HepG2 (cell line): ENCODE measurements around the gene PRKCE. TPM values are rescaled to one million over a fixed set of nuclear protein-coding genes. Genes with fewer than 3 reads are reported as not detected.

Experiments
- ATAC-seq: fragments of 200-7000 bp; cut with Tn5 transposase; 3 replicates; pipeline ENCODE4 v1.9.1; 2020; ENCODE audit warnings: mild to moderate bottlenecking, moderate library complexity
- BruUV-seq: library from RNA; stranded (reverse); fragments of 400-500 nt; replicated peaks from 2 replicates; lab custom pipeline; 2021; lab: Mats Ljungman, UMichigan
- CTCF ChIA-PET: fragments of 300-600 bp; formaldehyde crosslinking; extraction: SDS; loops from one replicate; lab custom pipeline; 2021; ENCODE audit warnings: low total read pairs, inconsistent platforms, low intra/inter-chr PET ratio; lab: Yijun Ruan, JAX
- POLR2A ChIA-PET: fragments of 350-600 bp; sonication (Branson Sonifier 250); formaldehyde crosslinking; loops from one replicate; lab custom pipeline; 2020; ENCODE audit warnings: antibody characterized with exemption, inconsistent platforms; lab: Yijun Ruan, JAX
- DNase-seq: peaks from one replicate; pipeline ENCODE4 v3.0.0-alpha.2; 2015; ENCODE audit warnings: low spot score
- FAIRE-seq: peaks from 3 replicates; lab custom pipeline; 2011; peaks lifted over from hg19 to GRCh38; lab: Jason Lieb, UNC
- H2AFZ ChIP-seq: one replicate; pipeline ENCODE4 v1.6.1; 2011; ENCODE audit warnings: low read length, inconsistent platforms
- H3K27ac ChIP-seq: fragments of 300-600 bp; 3 replicates; pipeline ENCODE4 v1.8.0; 2011; ENCODE audit warnings: mixed run types, mild to moderate bottlenecking, mixed read lengths, low read length, inconsistent platforms; ENCODE audit not compliant: insufficient read depth; ENCODE audit errors: extremely low read length
- H3K27me3 ChIP-seq, 2 experiments: fragments of 200-600 bp in 1 of 2; 2 replicates in 1 of 2; 3 replicates in 1 of 2; pipeline versions ENCODE4 v1.6.0 to v1.8.0; 2011; ENCODE audit warnings: low read length in 2 of 2, mild to moderate bottlenecking in 2 of 2, moderate library complexity in 2 of 2, inconsistent platforms in 1 of 2; ENCODE audit not compliant: insufficient read depth in 2 of 2, control insufficient read depth in 1 of 2
- H3K36me3 ChIP-seq, 2 experiments: fragments of 200-600 bp in 1 of 2; replicated peaks in 1 of 2; 2 replicates in 1 of 2; 3 replicates in 1 of 2; pipeline versions ENCODE4 v1.5.1 to v1.8.0; 2011; ENCODE audit warnings: low read length in 2 of 2, inconsistent platforms in 1 of 2; ENCODE audit not compliant: insufficient read depth in 2 of 2, control insufficient read depth in 1 of 2
- H3K4me1 ChIP-seq: 2 replicates; pipeline ENCODE4 v1.5.1; 2012; ENCODE audit warnings: low read length, inconsistent platforms; ENCODE audit not compliant: insufficient read depth
- H3K4me2 ChIP-seq: 2 replicates; pipeline ENCODE4 v1.6.0; 2011; ENCODE audit warnings: low read depth, low read length, inconsistent platforms
- H3K4me3 ChIP-seq, 3 experiments: fragments of 200-600 bp in 1 of 3; sonication (generic), shearing (Covaris generic) in 1 of 3; replicated peaks in 1 of 3; 2 replicates each; pipeline ENCODE4 v1.5.1; 2011 to 2016; ENCODE audit warnings: low read length in 3 of 3, inconsistent platforms in 2 of 3, low read depth in 2 of 3, mild to moderate bottlenecking in 2 of 3, control low read depth in 1 of 3, mixed read lengths in 1 of 3; ENCODE audit not compliant: insufficient read depth in 1 of 3
- H3K79me2 ChIP-seq: one replicate; pipeline ENCODE4 v1.6.1; 2011; ENCODE audit warnings: low read length, inconsistent platforms; ENCODE audit not compliant: insufficient read depth
- H3K9ac ChIP-seq: 2 replicates; pipeline ENCODE4 v1.6.0; 2011; ENCODE audit warnings: mild to moderate bottlenecking, low read depth, low read length, inconsistent platforms; ENCODE audit not compliant: insufficient read depth
- H3K9me3 ChIP-seq: 2 replicates; pipeline ENCODE4 v1.5.1; 2012; ENCODE audit warnings: mild to moderate bottlenecking, low read length
- H4K20me1 ChIP-seq: 2 replicates; pipeline ENCODE4 v1.6.0; 2011; ENCODE audit warnings: inconsistent platforms, mild to moderate bottlenecking, low read length, moderate library complexity; ENCODE audit not compliant: insufficient read depth
- DNMT1 ChIP-seq: sonication (generic); formaldehyde crosslinking; IDR thresholded peaks from 2 replicates; pipeline ENCODE4 v1.5.1; 2020; ENCODE audit warnings: mild to moderate bottlenecking, missing genetic modification reagents
- FOXC1 ChIP-seq: sonication (generic); formaldehyde crosslinking; IDR thresholded peaks from 2 replicates; pipeline ENCODE4 v1.8.0; 2022; ENCODE audit warnings: mild to moderate bottlenecking, missing genetic modification reagents, borderline replicate concordance
- MEIS1 ChIP-seq: sonication (generic); formaldehyde crosslinking; IDR thresholded peaks from 2 replicates; pipeline ENCODE4 v1.9.0; 2021; ENCODE audit warnings: mild to moderate bottlenecking, missing genetic modification reagents, moderate library complexity, borderline replicate concordance
- MYC ChIP-seq: sonication (generic); formaldehyde crosslinking; IDR thresholded peaks from 2 replicates; pipeline ENCODE4 v1.9.0; 2021; ENCODE audit warnings: missing genetic modification reagents, borderline replicate concordance
- NBN ChIP-seq: fragments of 450-650 bp; conservative IDR thresholded peaks from 2 replicates; pipeline ENCODE4 v1.6.1; 2017
- RBM22 ChIP-seq: fragments of 200-400 bp; formaldehyde crosslinking; optimal IDR thresholded peaks from 2 replicates; pipeline ENCODE3; 2017; ENCODE audit warnings: mild to moderate bottlenecking, low read length, moderate library complexity
- SIX1 ChIP-seq: sonication (generic); formaldehyde crosslinking; IDR thresholded peaks from 2 replicates; pipeline ENCODE4 v1.4.0; 2020; ENCODE audit warnings: missing genetic modification reagents, borderline replicate concordance
- SMAD1 ChIP-seq: sonication (generic); formaldehyde crosslinking; IDR thresholded peaks from 2 replicates; pipeline ENCODE4 v1.4.0; 2020; ENCODE audit warnings: missing genetic modification reagents, low read depth, mild to moderate bottlenecking, borderline replicate concordance
- ZC3H13 ChIP-seq: sonication (generic); formaldehyde crosslinking; IDR thresholded peaks from 2 replicates; pipeline ENCODE4 v1.8.1; 2023; ENCODE audit warnings: mild to moderate bottlenecking, missing genetic modification reagents, moderate library complexity
- ZFP82 ChIP-seq: sonication (generic); formaldehyde crosslinking; IDR thresholded peaks from 2 replicates; pipeline ENCODE4 v1.5.1; 2020; ENCODE audit warnings: mild to moderate bottlenecking, missing genetic modification reagents, borderline replicate concordance
- ZNF3 ChIP-seq: IDR thresholded peaks from 2 replicates; pipeline ENCODE4 v1.7.0; 2017; ENCODE audit warnings: inconsistent platforms
- ZNF562 ChIP-seq: sonication (generic); formaldehyde crosslinking; IDR thresholded peaks from 2 replicates; pipeline ENCODE4 v1.8.0; 2022; ENCODE audit warnings: missing genetic modification reagents, borderline replicate concordance
- WGBS: methylation state at CpG from one replicate; pipeline ENCODE4 v1.1.6; 2017; ENCODE audit warnings: low lambda C conversion rate; 5-methylcytosine and 5-hydroxymethylcytosine counted together
- in situ Hi-C: cut with HindIII; loops from 2 replicates; pipeline ENCODE4 v1.10.0; 2017; ENCODE audit warnings: low pct_unique_long_range_greater_than_20kb; ENCODE audit not compliant: extremely low pct_ligation_motif_present
- intact Hi-C: fragments of 100-400 bp; cut with micrococcal nuclease; formaldehyde crosslinking; loops from one replicate; pipeline ENCODE4 v1.10.0; 2022; ENCODE audit not compliant: unreplicated experiment
- polyA plus RNA-seq, 8 experiments: library from polyadenylated mRNA; depleted of rRNA in 3 of 8; stranded (reverse) in 7 of 8; unstranded in 1 of 8; fragments of >200 nt; fragmentation: Illumina TruSeq in 4 of 8; extraction: Trizol in 4 of 8; gene quantifications; 2 replicates each; pipeline versions ENCODE4 v1.2.1 to v1.2.3, GENCODE V29; 2011 to 2016; ENCODE audit warnings: low read depth in 4 of 8, missing spikeins in 1 of 8, mixed read lengths in 1 of 8; ENCODE audit not compliant: insufficient read depth in 1 of 8
- total RNA-seq, 5 experiments: library from RNA; depleted of rRNA; stranded (reverse); fragments of >200 nt; fragmentation: Illumina TruSeq; extraction: Trizol; gene quantifications; 2 replicates each; pipeline ENCODE4 v1.2.3, GENCODE V29; 2016; ENCODE audit warnings: low read depth in 1 of 5
- TF ChIP-seq, protein P1 (sequence below): sonication (generic); formaldehyde crosslinking; IDR thresholded peaks from 2 replicates; pipeline ENCODE4 v1.5.0; 2020; ENCODE audit warnings: missing genetic modification reagents, mild to moderate bottlenecking, borderline replicate concordance
- TF ChIP-seq, protein P2 (sequence below): sonication (generic); formaldehyde crosslinking; IDR thresholded peaks from 2 replicates; pipeline ENCODE4 v1.5.1; 2020; ENCODE audit warnings: missing genetic modification reagents, mild to moderate bottlenecking, borderline replicate concordance
- TF ChIP-seq, protein P3 (sequence below): sonication (generic); formaldehyde crosslinking; IDR thresholded peaks from 2 replicates; pipeline ENCODE4 v1.8.1; 2023; ENCODE audit warnings: mild to moderate bottlenecking, moderate library complexity, missing genetic modification reagents
- TF ChIP-seq, protein P4 (sequence below), 2 experiments: sonication (generic) in 1 of 2; formaldehyde crosslinking in 1 of 2; IDR thresholded peaks; 2 replicates each; pipeline versions ENCODE4 v1.5.1 to v1.6.1; 2011 to 2020; ENCODE audit warnings: borderline replicate concordance in 1 of 2, low read depth in 1 of 2, low read length in 1 of 2, mild to moderate bottlenecking in 1 of 2, missing genetic modification reagents in 1 of 2, moderate library complexity in 1 of 2

PRKCE gene
- total and polyA plus RNA-seq, 2 of the 13 experiments (the other 11 are each of a cell fraction or from before 2014, with no cell fraction given), result 1.0 to 3.9 TPM

DNA sequence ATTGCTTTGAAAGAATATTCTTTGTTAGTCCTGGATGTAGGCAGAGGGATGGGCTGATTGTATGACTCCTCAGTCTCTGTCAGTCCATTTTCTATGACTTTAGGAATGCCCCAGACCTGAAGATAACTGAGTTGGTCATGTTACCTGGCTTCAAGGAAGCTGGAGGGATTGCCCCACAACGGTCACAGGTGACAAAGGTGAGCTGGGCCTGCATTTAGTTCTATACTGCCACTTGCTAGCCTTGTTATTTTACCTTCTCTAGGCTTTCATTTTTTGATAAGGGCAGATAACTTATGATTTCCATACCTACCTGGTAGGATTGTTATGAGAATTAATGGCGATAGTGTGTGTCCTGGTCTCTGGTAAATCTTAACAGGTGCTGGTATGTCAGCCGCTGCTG lies 260.1 kb downstream of the PRKCE start:
- H3K4me2 ChIP-seq, result peak overlapping the region; percentile 30; the same call in 1 of the 2 replicates
- DNase-seq, result no peak
- no peak overlapping the region for H3K27ac ChIP-seq
- H4K20me1 ChIP-seq, result no peaks in the 10 kb centered on the region
- no peak for FAIRE-seq
- peaks cover 20% of the 10 kb centered on the region for H3K4me1 ChIP-seq
- intact Hi-C loops, result no loop called here
- H3K79me2 ChIP-seq, result no peaks in the 10 kb centered on the region
- H2AFZ ChIP-seq, result no peak overlapping the region
- H3K9me3 ChIP-seq, result no peaks in the 10 kb centered on the region
- in situ Hi-C loops, result no loop called here
- ChIA-PET CTCF (no interaction called here), POLR2A (interaction anchor here (1.4 kb wide), 1 partner anchor 261 kb away, joined by 5 read pairs; no protein-coding TSS in a partner anchor)
- H3K9ac ChIP-seq, result no peak overlapping the region
- TF ChIP-seq, protein P1, sequence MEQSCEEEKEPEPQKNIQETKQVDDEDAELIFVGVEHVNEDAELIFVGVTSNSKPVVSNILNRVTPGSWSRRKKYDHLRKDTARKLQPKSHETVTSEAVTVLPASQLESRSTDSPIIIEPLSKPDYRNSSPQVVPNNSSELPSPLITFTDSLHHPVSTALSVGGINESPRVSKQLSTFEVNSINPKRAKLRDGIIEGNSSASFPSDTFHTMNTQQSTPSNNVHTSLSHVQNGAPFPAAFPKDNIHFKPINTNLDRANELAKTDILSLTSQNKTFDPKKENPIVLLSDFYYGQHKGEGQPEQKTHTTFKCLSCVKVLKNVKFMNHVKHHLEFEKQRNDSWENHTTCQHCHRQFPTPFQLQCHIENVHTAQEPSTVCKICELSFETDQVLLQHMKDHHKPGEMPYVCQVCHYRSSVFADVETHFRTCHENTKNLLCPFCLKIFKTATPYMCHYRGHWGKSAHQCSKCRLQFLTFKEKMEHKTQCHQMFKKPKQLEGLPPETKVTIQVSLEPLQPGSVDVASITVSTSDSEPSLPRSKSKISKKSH (CRISPR knock-in tag), result no peak
- TF ChIP-seq, protein P2, sequence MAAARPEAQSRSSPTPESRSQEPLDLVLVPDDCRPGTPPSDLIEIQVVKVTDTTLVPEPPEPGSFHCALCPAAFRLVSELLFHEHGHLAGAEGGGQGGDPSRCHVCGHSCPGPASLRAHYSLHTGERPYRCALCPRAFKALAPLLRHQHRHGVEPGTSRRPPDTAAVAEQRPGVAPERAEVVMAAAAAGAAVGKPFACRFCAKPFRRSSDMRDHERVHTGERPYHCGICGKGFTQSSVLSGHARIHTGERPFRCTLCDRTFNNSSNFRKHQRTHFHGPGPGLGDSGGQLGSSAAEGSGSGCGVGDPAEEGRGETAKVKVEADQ (CRISPR knock-in tag), result no peak
- TF ChIP-seq SIX1 (CRISPR knock-in tag), result no peak
- TF ChIP-seq ZFP82, result no peak
- no peak for TF ChIP-seq ZNF562 (CRISPR knock-in tag)
- TF ChIP-seq MYC (CRISPR knock-in tag), result no peak
- TF ChIP-seq DNMT1 (CRISPR knock-in tag), result no peak
- no peak for TF ChIP-seq MEIS1 (CRISPR knock-in tag)
- no peak for TF ChIP-seq FOXC1 (CRISPR knock-in tag)
- no peak for TF ChIP-seq RBM22
- TF ChIP-seq ZNF3 (CRISPR knock-in tag), result no peak
- no peak for TF ChIP-seq SMAD1
- TF ChIP-seq ZC3H13 (CRISPR knock-in tag), result no peak
- TF ChIP-seq NBN, result no peak
- TF ChIP-seq, protein P3, sequence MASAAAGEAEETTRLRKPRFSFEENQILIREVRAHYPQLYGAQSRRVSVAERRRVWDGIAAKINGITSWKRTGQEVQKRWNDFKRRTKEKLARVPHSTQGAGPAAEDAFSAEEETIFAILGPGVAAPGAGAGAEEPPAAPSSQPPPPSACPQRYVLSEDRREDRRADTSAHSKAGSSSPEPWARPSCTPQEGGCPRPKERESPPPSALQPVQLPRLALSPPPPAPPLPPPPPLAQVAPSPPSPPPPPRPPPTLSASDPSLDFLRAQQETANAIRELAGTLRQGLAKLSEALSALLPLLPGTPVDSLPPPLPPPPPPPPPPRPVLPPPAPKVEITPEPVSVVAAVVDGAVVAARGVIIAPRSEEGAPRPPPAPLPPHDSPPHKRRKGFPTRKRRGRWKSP (CRISPR knock-in tag), result no peak
- TF ChIP-seq, protein P4, sequence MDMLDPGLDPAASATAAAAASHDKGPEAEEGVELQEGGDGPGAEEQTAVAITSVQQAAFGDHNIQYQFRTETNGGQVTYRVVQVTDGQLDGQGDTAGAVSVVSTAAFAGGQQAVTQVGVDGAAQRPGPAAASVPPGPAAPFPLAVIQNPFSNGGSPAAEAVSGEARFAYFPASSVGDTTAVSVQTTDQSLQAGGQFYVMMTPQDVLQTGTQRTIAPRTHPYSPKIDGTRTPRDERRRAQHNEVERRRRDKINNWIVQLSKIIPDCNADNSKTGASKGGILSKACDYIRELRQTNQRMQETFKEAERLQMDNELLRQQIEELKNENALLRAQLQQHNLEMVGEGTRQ (IDR thresholded peaks at IDR 0.05; ENCODE audit: low read depth, low read length), result no peak
- TF ChIP-seq, protein P4 (CRISPR knock-in tag; IDR thresholded peaks at IDR 0.05; ENCODE audit: borderline replicate concordance), result no peak
- BruUV-seq, result no TSS peak
- no peak for ATAC-seq
- no peaks in the 10 kb centered on the region for H3K36me3 ChIP-seq
- no peak overlapping the region for H3K4me3 ChIP-seq
- H3K27me3 ChIP-seq, result no peaks in the 10 kb centered on the region; a peak in 1 of 5 replicates
- WGBS, result 50% methylated on average over 3 of the region's 3 CpGs
